Measurements from ENCODE around the gene COL25A1.

The COL25A1 gene

DNA sequence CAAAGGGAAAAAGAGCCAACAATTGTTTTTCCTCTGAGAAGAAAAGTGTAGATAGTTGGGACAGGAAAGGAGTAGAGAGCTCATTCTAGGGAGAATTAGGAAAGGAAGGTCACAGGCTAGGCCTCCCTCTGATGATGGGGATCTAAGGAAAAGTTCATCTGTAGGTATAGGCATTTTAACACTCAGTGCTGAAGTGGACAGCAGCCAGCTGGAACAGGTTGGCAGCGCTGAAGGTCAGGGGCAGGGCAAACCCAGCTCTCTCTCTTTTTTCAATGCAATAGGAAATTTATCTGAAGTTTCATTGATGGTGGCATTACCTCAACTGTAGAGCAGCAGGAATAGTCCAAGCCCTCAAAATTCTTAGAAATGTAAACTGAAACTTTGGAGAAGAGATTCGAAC, 441.1 kb downstream of the COL25A1 start:
- Histone ChIP-seq H3K9me3 (ENCODE audit: control insufficient read depth in 5 of 5, low read length in 5 of 5) (no peaks in the 10 kb centered on the region), H3K36me3 (ENCODE audit: control insufficient read depth in 5 of 5, insufficient read depth in 5 of 5, low read length in 5 of 5) (no peaks in the 10 kb centered on the region), H3K4me1 (ENCODE audit: control insufficient read depth in 5 of 5, insufficient read depth in 5 of 5, low read length in 5 of 5) (no peaks in the 10 kb centered on the region), H3K27me3 (ENCODE audit: control insufficient read depth in 5 of 5, insufficient read depth in 4 of 5, low read length in 5 of 5) (no peaks in the 10 kb centered on the region), H3K9ac (ENCODE audit: low read length in 5 of 5) (no peak overlapping the region), H3K4me3 (ENCODE audit: low read depth in 1 of 5, low read length in 5 of 5) (no peak overlapping the region), H3K27ac (ENCODE audit: low read depth, low read length) (no peak overlapping the region)

GRCh38 chr4:108854786-108855185, 447.7 kb downstream of the COL25A1 start:
- Histone ChIP-seq H3K36me3 (ENCODE audit: control insufficient read depth in 5 of 5, insufficient read depth in 5 of 5, low read length in 5 of 5) (no peaks in the 10 kb centered on the region), H3K27me3 (ENCODE audit: control insufficient read depth in 5 of 5, insufficient read depth in 4 of 5, low read length in 5 of 5) (no peaks in the 10 kb centered on the region), H3K9ac (ENCODE audit: low read length in 5 of 5) (no peak overlapping the region)

GRCh38 chr4:108852691-108853090, 449.8 kb downstream of the COL25A1 start:
- H3K27me3 ChIP-seq (ENCODE audit: control insufficient read depth in 5 of 5, insufficient read depth in 4 of 5, low read length in 5 of 5) = no peaks in the 10 kb centered on the region
- no peaks in the 10 kb centered on the region for H3K9me3 ChIP-seq (ENCODE audit: control insufficient read depth in 5 of 5, low read length in 5 of 5)
- H3K27ac ChIP-seq (ENCODE audit: low read depth, low read length) = no peak overlapping the region
- peaks cover 0 to 4% (median 0%) of the 10 kb centered on the region in 5 donors for H3K4me1 ChIP-seq (ENCODE audit: control insufficient read depth in 5 of 5, insufficient read depth in 5 of 5, low read length in 5 of 5)
- H3K36me3 ChIP-seq (ENCODE audit: control insufficient read depth in 5 of 5, insufficient read depth in 5 of 5, low read length in 5 of 5) = no peaks in the 10 kb centered on the region
- no peak overlapping the region for H3K9ac ChIP-seq (ENCODE audit: low read length in 5 of 5)
- H3K4me3 ChIP-seq (ENCODE audit: low read depth in 1 of 5, low read length in 5 of 5) = no peak overlapping the region

More at GRCh38 chr4:108854786-108855185, 447.7 kb downstream of the COL25A1 start:
- no peak overlapping the region for H3K27ac ChIP-seq (ENCODE audit: low read depth, low read length)
- peaks cover 0 to 4% (median 0%) of the 10 kb centered on the region in 5 donors for H3K4me1 ChIP-seq (ENCODE audit: control insufficient read depth in 5 of 5, insufficient read depth in 5 of 5, low read length in 5 of 5)
- H3K9me3 ChIP-seq (ENCODE audit: control insufficient read depth in 5 of 5, low read length in 5 of 5) = no peaks in the 10 kb centered on the region
- no peak overlapping the region for H3K4me3 ChIP-seq (ENCODE audit: low read depth in 1 of 5, low read length in 5 of 5)

DNA sequence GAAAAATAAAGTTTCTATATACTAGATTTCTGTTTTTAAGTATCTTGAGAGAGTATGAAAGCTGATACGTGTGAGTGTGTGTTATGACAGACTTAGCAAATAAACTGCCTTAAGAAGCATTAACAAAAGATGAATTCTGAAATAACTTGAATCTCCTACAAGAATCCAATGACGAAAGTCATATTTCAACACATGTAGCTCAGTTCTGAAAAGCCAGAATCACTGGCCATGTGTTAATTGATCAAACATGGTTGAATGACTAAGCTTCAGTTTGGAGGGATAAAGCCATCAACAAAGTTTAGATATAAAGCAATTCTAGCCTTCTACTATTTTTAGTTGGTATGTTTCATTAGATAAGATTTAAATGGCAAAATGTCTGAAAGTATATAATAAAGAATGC, 451.1 kb downstream of the COL25A1 start:
- Histone ChIP-seq H3K9ac (ENCODE audit: low read length in 5 of 5) (no peak overlapping the region), H3K4me3 (ENCODE audit: low read depth in 1 of 5, low read length in 5 of 5) (no peak overlapping the region)

DNA sequence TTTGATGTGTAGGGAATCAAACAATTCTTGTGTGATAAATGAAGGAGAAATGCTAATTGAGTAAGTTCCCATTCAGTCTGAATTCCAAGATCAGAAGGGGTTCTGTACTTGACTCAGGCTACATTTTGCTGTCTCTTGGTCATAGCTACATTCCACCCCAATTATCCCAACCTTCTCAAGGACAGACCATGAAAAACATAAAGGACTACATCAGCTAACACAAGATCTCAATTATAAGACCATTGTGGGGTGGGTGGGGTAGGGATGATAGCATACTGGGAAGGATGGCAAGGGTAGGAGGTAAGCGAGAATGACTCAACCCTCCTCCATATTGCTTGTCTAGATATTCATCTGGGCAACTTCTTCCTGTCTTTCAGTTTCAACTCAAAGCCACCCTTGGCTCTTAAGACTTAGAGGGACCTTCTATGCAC, 452.2 kb downstream of the COL25A1 start:
- no peaks in the 10 kb centered on the region for H3K36me3 ChIP-seq (ENCODE audit: control insufficient read depth in 5 of 5, insufficient read depth in 5 of 5, low read length in 5 of 5)
- no peak overlapping the region for H3K9ac ChIP-seq (ENCODE audit: low read length in 5 of 5)
- H3K27ac ChIP-seq (ENCODE audit: low read depth, low read length) = no peak overlapping the region

More for the DNA sequence above, 451.1 kb downstream of the COL25A1 start:
- peaks cover 0 to 4% (median 0%) of the 10 kb centered on the region in 5 donors for H3K4me1 ChIP-seq (ENCODE audit: control insufficient read depth in 5 of 5, insufficient read depth in 5 of 5, low read length in 5 of 5)
- H3K9me3 ChIP-seq (ENCODE audit: control insufficient read depth in 5 of 5, low read length in 5 of 5) = no peaks in the 10 kb centered on the region
- H3K36me3 ChIP-seq (ENCODE audit: control insufficient read depth in 5 of 5, insufficient read depth in 5 of 5, low read length in 5 of 5) = no peaks in the 10 kb centered on the region
- H3K27ac ChIP-seq (ENCODE audit: low read depth, low read length) = no peak overlapping the region
- no peaks in the 10 kb centered on the region for H3K27me3 ChIP-seq (ENCODE audit: control insufficient read depth in 5 of 5, insufficient read depth in 4 of 5, low read length in 5 of 5)

DNA sequence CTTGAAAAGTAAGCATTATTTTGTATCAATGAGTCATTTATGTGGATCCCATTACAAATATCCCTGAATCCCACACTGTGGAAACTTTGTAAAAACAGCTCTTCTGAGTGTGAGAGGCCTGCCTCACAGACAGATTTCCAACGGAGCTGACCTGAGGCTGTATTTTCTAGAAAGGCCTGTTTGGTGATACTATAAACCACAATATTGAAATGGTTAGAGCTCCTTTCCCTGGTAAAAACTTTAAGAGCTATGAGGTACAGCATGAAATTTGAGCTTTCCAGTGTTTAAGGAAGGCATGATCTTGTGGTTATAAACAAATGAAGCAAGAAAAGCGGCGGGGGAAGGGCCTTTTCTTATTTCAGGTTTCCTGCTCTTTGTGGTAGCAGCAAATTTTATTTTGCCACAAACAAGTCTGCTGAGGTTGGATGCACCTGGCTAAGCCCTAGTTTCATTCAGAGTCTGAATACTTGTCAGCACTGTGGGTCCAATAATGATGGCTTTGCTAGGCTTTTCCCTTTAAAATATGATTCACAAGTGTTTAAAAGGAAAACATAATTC, 452.8 kb downstream of the COL25A1 start:
- Histone ChIP-seq H3K9me3 (ENCODE audit: control insufficient read depth in 5 of 5, low read length in 5 of 5) (no peaks in the 10 kb centered on the region), H3K4me3 (ENCODE audit: low read depth in 1 of 5, low read length in 5 of 5) (no peak overlapping the region), H3K9ac (ENCODE audit: low read length in 5 of 5) (no peak overlapping the region), H3K27me3 (ENCODE audit: control insufficient read depth in 5 of 5, insufficient read depth in 4 of 5, low read length in 5 of 5) (no peaks in the 10 kb centered on the region), H3K4me1 (ENCODE audit: control insufficient read depth in 5 of 5, insufficient read depth in 5 of 5, low read length in 5 of 5) (peaks cover 0 to 4% (median 0%) of the 10 kb centered on the region in 5 donors), H3K36me3 (ENCODE audit: control insufficient read depth in 5 of 5, insufficient read depth in 5 of 5, low read length in 5 of 5) (no peaks in the 10 kb centered on the region), H3K27ac (ENCODE audit: low read depth, low read length) (no peak overlapping the region)

More for the DNA sequence above, 452.2 kb downstream of the COL25A1 start:
- peaks cover 0 to 4% (median 0%) of the 10 kb centered on the region in 5 donors for H3K4me1 ChIP-seq (ENCODE audit: control insufficient read depth in 5 of 5, insufficient read depth in 5 of 5, low read length in 5 of 5)
- no peak overlapping the region for H3K4me3 ChIP-seq (ENCODE audit: low read depth in 1 of 5, low read length in 5 of 5)
- H3K9me3 ChIP-seq (ENCODE audit: control insufficient read depth in 5 of 5, low read length in 5 of 5) = no peaks in the 10 kb centered on the region
- H3K27me3 ChIP-seq (ENCODE audit: control insufficient read depth in 5 of 5, insufficient read depth in 4 of 5, low read length in 5 of 5) = no peaks in the 10 kb centered on the region

DNA sequence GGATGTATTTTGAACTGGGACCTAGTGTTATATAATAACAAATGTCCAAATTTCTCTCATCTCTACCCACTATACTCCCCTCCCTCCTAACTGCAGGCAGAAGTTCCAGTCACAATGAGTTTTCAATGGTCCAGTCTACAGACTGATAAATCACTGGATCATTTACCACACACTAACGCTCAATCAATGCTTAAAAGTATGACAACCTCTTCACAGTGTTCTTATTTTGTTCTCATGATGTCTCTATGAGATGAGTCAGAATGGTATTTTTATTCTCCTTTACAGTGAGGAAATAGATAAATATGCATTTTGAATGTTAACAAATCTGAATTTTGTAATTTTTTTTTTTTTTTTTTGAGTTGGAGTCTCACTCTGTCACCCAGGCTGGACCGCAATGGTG, 455.9 kb downstream of the COL25A1 start:
- no peak overlapping the region for H3K9ac ChIP-seq (ENCODE audit: low read length in 5 of 5)
- H3K4me1 ChIP-seq (ENCODE audit: control insufficient read depth in 5 of 5, insufficient read depth in 5 of 5, low read length in 5 of 5) = peaks cover 0 to 4% (median 0%) of the 10 kb centered on the region in 5 donors
- no peak overlapping the region for H3K4me3 ChIP-seq (ENCODE audit: low read depth in 1 of 5, low read length in 5 of 5)
- H3K36me3 ChIP-seq (ENCODE audit: control insufficient read depth in 5 of 5, insufficient read depth in 5 of 5, low read length in 5 of 5) = no peaks in the 10 kb centered on the region
- H3K27me3 ChIP-seq (ENCODE audit: control insufficient read depth in 5 of 5, insufficient read depth in 4 of 5, low read length in 5 of 5) = no peaks in the 10 kb centered on the region
- no peak overlapping the region for H3K27ac ChIP-seq (ENCODE audit: low read depth, low read length)
- H3K9me3 ChIP-seq (ENCODE audit: control insufficient read depth in 5 of 5, low read length in 5 of 5) = no peaks in the 10 kb centered on the region

GRCh38 chr4:108840426-108840975, 462.0 kb downstream of the COL25A1 start:
- no peak overlapping the region for H3K27ac ChIP-seq (ENCODE audit: low read depth, low read length)
- H3K4me1 ChIP-seq (ENCODE audit: control insufficient read depth in 5 of 5, insufficient read depth in 5 of 5, low read length in 5 of 5) = peaks cover 0 to 7% (median 2%) of the 10 kb centered on the region in 5 donors
- no peaks in the 10 kb centered on the region for H3K36me3 ChIP-seq (ENCODE audit: control insufficient read depth in 5 of 5, insufficient read depth in 5 of 5, low read length in 5 of 5)
- H3K9me3 ChIP-seq (ENCODE audit: control insufficient read depth in 5 of 5, low read length in 5 of 5) = no peaks in the 10 kb centered on the region
- H3K4me3 ChIP-seq (ENCODE audit: low read depth in 1 of 5, low read length in 5 of 5) = no peak overlapping the region
- no peaks in the 10 kb centered on the region for H3K27me3 ChIP-seq (ENCODE audit: control insufficient read depth in 5 of 5, insufficient read depth in 4 of 5, low read length in 5 of 5)
- no peak overlapping the region for H3K9ac ChIP-seq (ENCODE audit: low read length in 5 of 5)

DNA sequence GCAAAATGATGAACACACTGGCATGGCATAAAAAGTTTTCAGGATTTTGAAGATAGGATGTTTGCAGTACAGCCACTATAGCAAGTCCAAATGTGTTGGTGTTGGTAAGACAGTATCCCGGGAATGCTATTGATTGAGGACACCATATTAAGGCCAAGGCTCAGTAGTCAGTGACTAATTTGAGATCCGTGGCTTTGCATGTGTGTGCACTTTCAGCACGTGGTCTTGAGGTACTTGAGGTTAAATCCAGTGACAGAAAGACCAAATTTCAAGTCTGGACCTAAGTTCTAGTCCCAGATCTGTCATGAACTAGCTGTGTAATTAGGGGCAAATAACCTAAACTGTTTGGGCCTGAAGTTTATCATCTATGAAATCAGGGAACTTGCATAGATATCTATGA, 463.1 kb downstream of the COL25A1 start:
- Histone ChIP-seq H3K9me3 (ENCODE audit: control insufficient read depth in 5 of 5, low read length in 5 of 5) (no peaks in the 10 kb centered on the region), H3K4me3 (ENCODE audit: low read depth in 1 of 5, low read length in 5 of 5) (no peak overlapping the region), H3K9ac (ENCODE audit: low read length in 5 of 5) (no peak overlapping the region), H3K27ac (ENCODE audit: low read depth, low read length) (no peak overlapping the region), H3K36me3 (ENCODE audit: control insufficient read depth in 5 of 5, insufficient read depth in 5 of 5, low read length in 5 of 5) (no peaks in the 10 kb centered on the region), H3K4me1 (ENCODE audit: control insufficient read depth in 5 of 5, insufficient read depth in 5 of 5, low read length in 5 of 5) (peaks cover 0 to 7% (median 2%) of the 10 kb centered on the region in 5 donors), H3K27me3 (ENCODE audit: control insufficient read depth in 5 of 5, insufficient read depth in 4 of 5, low read length in 5 of 5) (no peaks in the 10 kb centered on the region)

GRCh38 chr4:108838451-108838850, 464.0 kb downstream of the COL25A1 start:
- Histone ChIP-seq H3K4me1 (ENCODE audit: control insufficient read depth in 5 of 5, insufficient read depth in 5 of 5, low read length in 5 of 5) (peaks cover 0 to 7% (median 2%) of the 10 kb centered on the region in 5 donors), H3K36me3 (ENCODE audit: control insufficient read depth in 5 of 5, insufficient read depth in 5 of 5, low read length in 5 of 5) (no peaks in the 10 kb centered on the region), H3K9ac (ENCODE audit: low read length in 5 of 5) (peak overlapping the region in 1 of 5 donors; percentile 18), H3K27me3 (ENCODE audit: control insufficient read depth in 5 of 5, insufficient read depth in 4 of 5, low read length in 5 of 5) (no peaks in the 10 kb centered on the region), H3K27ac (ENCODE audit: low read depth, low read length) (no peak overlapping the region), H3K9me3 (ENCODE audit: control insufficient read depth in 5 of 5, low read length in 5 of 5) (no peaks in the 10 kb centered on the region), H3K4me3 (ENCODE audit: low read depth in 1 of 5, low read length in 5 of 5) (no peak overlapping the region)

All from subcutaneous abdominal adipose tissue (tissue), 5 donors.